MCF 10A (cell line): ENCODE measurements around the gene PITPNB. TPM values are rescaled to one million over a fixed set of nuclear protein-coding genes. Genes with fewer than 3 reads are reported as not detected.

Experiments
- BruUV-seq: library from RNA; stranded (reverse); fragments of 400-500 nt; replicated peaks from 2 replicates; lab custom pipeline; 2021; lab: Mats Ljungman, UMichigan
- CTCF ChIA-PET: fragments of 300-600 bp; sonication (Branson Sonifier 250); formaldehyde crosslinking; extraction: SDS; loops from one replicate; lab custom pipeline; 2021; ENCODE audit warnings: antibody characterized with exemption, inconsistent platforms; lab: Yijun Ruan, JAX
- POLR2A ChIA-PET: fragments of 300-600, 350-650 bp; sonication (Branson Sonifier 250); formaldehyde crosslinking; extraction: SDS; loops from one replicate; lab custom pipeline; 2020; ENCODE audit warnings: antibody characterized with exemption, inconsistent platforms; lab: Yijun Ruan, JAX
- DNase-seq: peaks from one replicate; pipeline ENCODE4 v3.0.0-alpha.2; 2018; ENCODE audit not compliant: unreplicated experiment
- H3K27ac Mint-ChIP-seq: one replicate; pipeline ENCODE4 v1.8.0; 2022; ENCODE audit warnings: mild to moderate bottlenecking, low read depth, mixed read lengths; ENCODE audit not compliant: unreplicated experiment
- H3K27me3 Mint-ChIP-seq: one replicate; pipeline ENCODE4 v1.8.0; 2022; ENCODE audit warnings: mixed read lengths; ENCODE audit not compliant: insufficient read depth, unreplicated experiment
- H3K36me3 Mint-ChIP-seq: one replicate; pipeline ENCODE4 v1.8.0; 2022; ENCODE audit warnings: mild to moderate bottlenecking, moderate library complexity, mixed read lengths; ENCODE audit not compliant: insufficient read depth, unreplicated experiment
- H3K4me1 Mint-ChIP-seq: one replicate; pipeline ENCODE4 v1.8.0; 2022; ENCODE audit warnings: mixed read lengths; ENCODE audit not compliant: insufficient read depth, unreplicated experiment
- H3K4me3 Mint-ChIP-seq: one replicate; pipeline ENCODE4 v1.8.0; 2022; ENCODE audit warnings: mild to moderate bottlenecking, moderate library complexity, mixed read lengths; ENCODE audit not compliant: unreplicated experiment
- H3K9me3 Mint-ChIP-seq: one replicate; pipeline ENCODE4 v1.8.0; 2022; ENCODE audit warnings: mixed read lengths; ENCODE audit not compliant: unreplicated experiment
- intact Hi-C: fragments of 100-400 bp; cut with micrococcal nuclease; formaldehyde crosslinking; loops from 2 replicates; pipeline ENCODE4 v1.14.1; 2022
- total RNA-seq: library from RNA; stranded (reverse); gene quantifications from 2 replicates; pipeline ENCODE4 v1.2.3, GENCODE V29; 2022
- TF ChIP-seq, protein P1 (sequence below): fragments of 200-600 bp; IDR thresholded peaks from one replicate; pipeline ENCODE4 v1.8.0; 2022; ENCODE audit warnings: antibody characterized with exemption, mild to moderate bottlenecking; ENCODE audit not compliant: unreplicated experiment

The PITPNB gene
- total RNA-seq, 1 experiment from 2014 or later, result 124 TPM

DNA sequence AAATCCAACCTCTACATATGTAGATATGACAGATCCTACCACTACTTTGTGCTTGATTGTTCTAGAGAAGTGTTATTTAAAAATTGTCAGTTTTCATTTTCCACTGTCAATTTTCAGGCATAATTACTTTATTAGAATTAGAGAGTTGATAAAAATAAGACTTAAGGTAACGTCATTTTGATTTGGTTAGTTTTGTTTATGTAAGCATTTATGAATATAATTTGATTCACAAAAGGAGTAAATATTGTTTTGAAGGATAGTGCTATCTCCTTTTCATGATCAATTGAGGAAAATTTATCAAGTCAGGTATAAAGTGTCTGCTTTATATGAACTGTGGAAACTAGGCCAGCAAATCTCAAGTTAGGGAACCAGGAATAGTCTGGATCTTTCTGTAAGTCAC is 42.6 kb upstream of the PITPNB start:
- no peak for DNase-seq
- no peaks in the 10 kb centered on the region for H3K4me1 Mint-ChIP-seq

DNA sequence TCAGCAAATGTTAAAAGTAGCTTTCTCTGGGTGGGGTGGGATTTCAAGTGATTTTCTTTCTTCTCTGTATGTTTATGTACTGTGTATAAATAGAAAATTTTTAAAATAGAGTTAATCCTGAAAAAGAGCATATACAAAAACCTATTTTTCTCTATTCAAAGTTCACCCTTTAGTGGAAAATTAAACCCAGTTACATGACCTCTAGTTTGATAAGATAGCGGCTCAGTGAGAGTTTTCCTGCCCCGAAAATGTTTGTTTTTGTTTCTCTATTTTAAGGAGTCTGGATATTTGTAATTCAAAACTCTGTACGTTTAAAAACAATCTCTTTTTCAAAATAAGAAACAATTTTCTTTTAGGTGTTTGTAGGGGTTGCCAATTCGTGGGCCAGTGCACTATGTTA is 42.1 kb upstream of the PITPNB start:
- CTCF ChIA-PET, result interaction anchor here (1.2 kb wide), 1 partner anchor 31 kb away, joined by 3 read pairs; no protein-coding TSS in a partner anchor
- no peaks in the 10 kb centered on the region for H3K27me3 Mint-ChIP-seq
- POLR2A ChIA-PET, result interaction anchor here (0.7 kb wide), 1 partner anchor 31 kb away, joined by 5 read pairs; no protein-coding TSS in a partner anchor

More for the DNA sequence above, 42.6 kb upstream of the PITPNB start:
- TF ChIP-seq, protein P1, sequence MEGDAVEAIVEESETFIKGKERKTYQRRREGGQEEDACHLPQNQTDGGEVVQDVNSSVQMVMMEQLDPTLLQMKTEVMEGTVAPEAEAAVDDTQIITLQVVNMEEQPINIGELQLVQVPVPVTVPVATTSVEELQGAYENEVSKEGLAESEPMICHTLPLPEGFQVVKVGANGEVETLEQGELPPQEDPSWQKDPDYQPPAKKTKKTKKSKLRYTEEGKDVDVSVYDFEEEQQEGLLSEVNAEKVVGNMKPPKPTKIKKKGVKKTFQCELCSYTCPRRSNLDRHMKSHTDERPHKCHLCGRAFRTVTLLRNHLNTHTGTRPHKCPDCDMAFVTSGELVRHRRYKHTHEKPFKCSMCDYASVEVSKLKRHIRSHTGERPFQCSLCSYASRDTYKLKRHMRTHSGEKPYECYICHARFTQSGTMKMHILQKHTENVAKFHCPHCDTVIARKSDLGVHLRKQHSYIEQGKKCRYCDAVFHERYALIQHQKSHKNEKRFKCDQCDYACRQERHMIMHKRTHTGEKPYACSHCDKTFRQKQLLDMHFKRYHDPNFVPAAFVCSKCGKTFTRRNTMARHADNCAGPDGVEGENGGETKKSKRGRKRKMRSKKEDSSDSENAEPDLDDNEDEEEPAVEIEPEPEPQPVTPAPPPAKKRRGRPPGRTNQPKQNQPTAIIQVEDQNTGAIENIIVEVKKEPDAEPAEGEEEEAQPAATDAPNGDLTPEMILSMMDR, result no peak
- BruUV-seq, result no TSS peak
- ChIA-PET CTCF (interaction anchor here (1.2 kb wide), 1 partner anchor 31 kb away, joined by 3 read pairs; no protein-coding TSS in a partner anchor), POLR2A (interaction anchor here (0.7 kb wide), 1 partner anchor 31 kb away, joined by 5 read pairs; no protein-coding TSS in a partner anchor)
- Mint-ChIP-seq H3K27me3 (no peaks in the 10 kb centered on the region), H3K9me3 (no peaks in the 10 kb centered on the region), H3K27ac (no peak overlapping the region), H3K36me3 (peaks cover under 1% of the 10 kb centered on the region), H3K4me3 (no peak overlapping the region)
- intact Hi-C loops, result no loop called here

DNA sequence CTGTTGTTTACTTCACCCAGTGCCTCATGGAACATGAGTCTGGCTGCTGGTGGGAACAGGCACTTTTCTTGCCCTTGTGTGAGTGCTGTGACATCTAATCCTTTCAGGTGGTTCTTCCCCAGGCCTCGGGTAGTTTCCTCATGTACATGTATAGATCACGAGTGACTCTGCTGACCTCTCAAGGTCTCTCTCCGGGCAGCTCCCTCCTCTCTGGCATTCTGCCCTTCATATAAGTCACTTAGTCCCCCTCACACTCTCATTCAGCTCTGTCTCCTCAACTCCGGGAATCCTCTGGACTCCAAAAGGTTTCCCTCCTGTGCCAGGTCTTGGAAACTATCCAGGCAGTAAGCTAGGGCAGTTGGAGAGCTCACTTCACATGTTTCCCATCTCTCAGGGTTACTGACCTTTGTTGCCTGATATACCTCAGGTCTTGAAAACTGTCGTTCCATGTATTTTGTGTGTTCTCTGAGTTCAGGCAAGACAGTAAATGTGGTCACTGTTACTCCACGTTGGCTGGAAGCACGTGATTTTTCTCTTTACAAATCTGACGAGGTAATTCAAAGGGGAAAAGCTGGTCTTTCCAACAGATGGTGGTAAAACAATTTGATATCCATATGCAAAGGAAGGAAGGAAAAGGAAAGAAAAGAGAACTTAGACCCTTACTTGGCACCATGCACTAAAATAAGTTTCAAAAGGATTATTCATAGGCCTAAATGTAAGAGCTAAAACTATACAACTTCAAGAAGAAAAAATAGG is 40.5 kb upstream of the PITPNB start:
- ChIA-PET POLR2A (interaction anchor here (1.0 kb wide), 1 partner anchor 12 kb away, joined by 3 read pairs; no protein-coding TSS in a partner anchor), CTCF (interaction anchor here (0.7 to 1.2 kb wide), 3 partner anchors 9 to 60 kb away, joined by 3 read pairs; no protein-coding TSS in a partner anchor)
- no peak for DNase-seq
- intact Hi-C loops, result no loop called here
- TF ChIP-seq, protein P1, result no peak
- Mint-ChIP-seq H3K9me3 (no peaks in the 10 kb centered on the region), H3K27me3 (no peaks in the 10 kb centered on the region), H3K4me3 (no peak overlapping the region), H3K27ac (no peak overlapping the region), H3K36me3 (peaks cover 4% of the 10 kb centered on the region), H3K4me1 (no peaks in the 10 kb centered on the region)
- BruUV-seq, result no TSS peak

More for the DNA sequence above, 42.1 kb upstream of the PITPNB start:
- BruUV-seq, result no TSS peak
- TF ChIP-seq, protein P1, result no peak
- intact Hi-C loops, result no loop called here
- H3K4me1 Mint-ChIP-seq, result no peaks in the 10 kb centered on the region
- H3K27ac Mint-ChIP-seq, result no peak overlapping the region
- H3K36me3 Mint-ChIP-seq, result peaks cover 4% of the 10 kb centered on the region
- no peak overlapping the region for H3K4me3 Mint-ChIP-seq
- H3K9me3 Mint-ChIP-seq, result no peaks in the 10 kb centered on the region
- DNase-seq, result no peak

DNA sequence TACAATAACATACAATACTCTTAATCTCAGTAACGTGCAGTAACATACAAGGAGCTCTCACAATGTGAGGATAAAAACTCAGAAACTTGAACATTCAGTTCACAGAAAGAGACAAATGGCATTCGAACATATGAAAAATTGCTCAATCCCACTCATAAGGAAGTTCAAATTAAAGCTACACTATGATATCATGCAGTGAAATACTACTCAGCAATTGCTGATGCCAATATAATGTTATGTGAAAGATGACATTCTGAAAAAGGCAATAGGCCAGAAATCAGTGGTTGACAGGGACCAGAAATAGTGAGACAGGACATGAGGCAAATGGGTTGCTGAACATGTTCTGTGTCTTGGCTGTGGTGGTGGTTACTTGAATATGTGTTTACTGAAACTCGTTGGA is 33.7 kb upstream of the PITPNB start:
- DNase-seq, result no peak
- TF ChIP-seq, protein P1, result no peak
- BruUV-seq, result no TSS peak

More for the DNA sequence above, 33.7 kb upstream of the PITPNB start:
- Mint-ChIP-seq H3K27me3 (no peaks in the 10 kb centered on the region), H3K4me3 (no peak overlapping the region), H3K9me3 (no peaks in the 10 kb centered on the region), H3K36me3 (peaks cover 4% of the 10 kb centered on the region), H3K4me1 (peaks cover 11% of the 10 kb centered on the region), H3K27ac (no peak overlapping the region)
- CTCF ChIA-PET, result interaction anchor here (0.8 kb wide), 1 partner anchor 71 kb away, joined by 3 read pairs; no protein-coding TSS in a partner anchor
- intact Hi-C loops, result no loop called here
- POLR2A ChIA-PET, result interaction anchor here (0.7 to 1.2 kb wide), 3 partner anchors 10 to 33 kb away, joined by 3 to 4 read pairs (median 4); partner anchors contain the start of gene PITPNB
